ENCODE data around the gene ZNF578. TPM values are rescaled to one million over a fixed set of nuclear protein-coding genes. Genes with fewer than 3 reads are reported as not detected.
"Not testable (repeated sequence)": the region's sequence is repeated elsewhere in the genome, so short reads cannot be mapped to it uniquely, and the experiment has no call there.

ZNF578 gene
- total and polyA plus RNA-seq, 2 donors (not counting 1 experiment from before 2014, with no cell fraction given) = 1.8 to 9.6 TPM

DNA sequence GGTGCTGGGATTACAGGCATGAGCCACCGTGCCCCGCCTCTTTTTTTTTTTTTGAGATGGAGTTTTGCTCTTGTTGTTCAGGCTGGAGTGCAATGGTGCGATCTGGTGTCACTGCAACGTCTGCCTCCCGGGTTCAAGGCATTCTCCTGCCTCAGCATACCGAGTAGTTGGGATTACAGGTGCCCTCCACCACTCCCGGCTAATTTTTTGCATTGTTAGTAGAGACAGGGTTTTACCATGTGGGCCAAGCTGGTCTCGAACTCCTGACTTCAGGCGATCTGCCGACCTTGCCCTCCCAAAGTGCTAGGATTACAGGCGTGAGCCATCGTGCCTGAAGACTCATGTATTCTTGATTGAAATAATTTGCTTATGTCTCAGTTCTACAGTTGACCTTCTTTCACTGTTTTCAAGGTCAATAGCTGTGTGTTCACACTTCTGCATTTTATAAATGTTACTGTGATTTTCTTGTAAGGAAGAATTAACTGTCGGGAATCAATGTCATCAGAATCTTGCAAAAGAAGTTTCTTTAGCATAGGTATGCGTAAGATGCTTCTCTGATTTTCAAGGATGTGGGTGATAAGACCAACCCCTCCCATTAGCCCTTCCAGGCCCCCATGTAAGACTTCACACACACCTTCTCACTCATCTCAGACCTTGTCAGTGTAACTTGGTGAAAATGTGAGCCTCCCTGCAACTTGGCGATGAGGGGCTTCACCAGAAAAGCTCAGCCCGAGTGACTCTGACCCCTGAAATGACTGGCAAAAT is 104.1 kb downstream of the ZNF578 start:
- Histone ChIP-seq H3K4me3 (replicated peaks in 1 of 4; ENCODE audit: control extremely low read depth in 1 of 4, insufficient read depth in 1 of 4, low read depth in 3 of 4, low read length in 4 of 4) (no peak overlapping the region), H3K79me2 (ENCODE audit: control insufficient read depth, insufficient read depth, low read length) (no peaks in the 10 kb centered on the region), H4K20me1 (ENCODE audit: control insufficient read depth, extremely low read depth, insufficient read depth, low read length) (no peaks in the 10 kb centered on the region), H3K27me3 (ENCODE audit: control insufficient read depth, insufficient read depth, low read length) (no peaks in the 10 kb centered on the region), H3K27ac (ENCODE audit: insufficient read depth, low read length) (no peak overlapping the region), H3K9ac (ENCODE audit: insufficient read depth, low read length) (no peak overlapping the region), H3K4me2 (ENCODE audit: extremely low read depth, insufficient read depth, low read length) (no peak overlapping the region), H2AFZ (ENCODE audit: low read length) (no peak overlapping the region), H3K9me3 (ENCODE audit: control insufficient read depth, insufficient read depth, low read depth, low read length) (peaks cover 9% of the 10 kb centered on the region), H3K36me3 (ENCODE audit: control insufficient read depth, insufficient read depth, low read length) (peaks cover 8% of the 10 kb centered on the region), H3K4me1 (ENCODE audit: control insufficient read depth, extremely low read depth, insufficient read depth, low read length) (no peaks in the 10 kb centered on the region)
- TF ChIP-seq, protein P1, sequence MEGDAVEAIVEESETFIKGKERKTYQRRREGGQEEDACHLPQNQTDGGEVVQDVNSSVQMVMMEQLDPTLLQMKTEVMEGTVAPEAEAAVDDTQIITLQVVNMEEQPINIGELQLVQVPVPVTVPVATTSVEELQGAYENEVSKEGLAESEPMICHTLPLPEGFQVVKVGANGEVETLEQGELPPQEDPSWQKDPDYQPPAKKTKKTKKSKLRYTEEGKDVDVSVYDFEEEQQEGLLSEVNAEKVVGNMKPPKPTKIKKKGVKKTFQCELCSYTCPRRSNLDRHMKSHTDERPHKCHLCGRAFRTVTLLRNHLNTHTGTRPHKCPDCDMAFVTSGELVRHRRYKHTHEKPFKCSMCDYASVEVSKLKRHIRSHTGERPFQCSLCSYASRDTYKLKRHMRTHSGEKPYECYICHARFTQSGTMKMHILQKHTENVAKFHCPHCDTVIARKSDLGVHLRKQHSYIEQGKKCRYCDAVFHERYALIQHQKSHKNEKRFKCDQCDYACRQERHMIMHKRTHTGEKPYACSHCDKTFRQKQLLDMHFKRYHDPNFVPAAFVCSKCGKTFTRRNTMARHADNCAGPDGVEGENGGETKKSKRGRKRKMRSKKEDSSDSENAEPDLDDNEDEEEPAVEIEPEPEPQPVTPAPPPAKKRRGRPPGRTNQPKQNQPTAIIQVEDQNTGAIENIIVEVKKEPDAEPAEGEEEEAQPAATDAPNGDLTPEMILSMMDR (conservative IDR thresholded peaks at IDR 0.05 in 1 of 2, IDR thresholded peaks at IDR 0.05 in 1 of 2; ENCODE audit: low read depth in 1 of 2, low read length in 2 of 2) = no peak
- TF ChIP-seq EZH2 (IDR thresholded peaks at IDR 0.05; ENCODE audit: low read length, missing control alignments) = no peak
- DNase-seq (ENCODE audit: low read depth in 2 of 2) = no peak

DNA sequence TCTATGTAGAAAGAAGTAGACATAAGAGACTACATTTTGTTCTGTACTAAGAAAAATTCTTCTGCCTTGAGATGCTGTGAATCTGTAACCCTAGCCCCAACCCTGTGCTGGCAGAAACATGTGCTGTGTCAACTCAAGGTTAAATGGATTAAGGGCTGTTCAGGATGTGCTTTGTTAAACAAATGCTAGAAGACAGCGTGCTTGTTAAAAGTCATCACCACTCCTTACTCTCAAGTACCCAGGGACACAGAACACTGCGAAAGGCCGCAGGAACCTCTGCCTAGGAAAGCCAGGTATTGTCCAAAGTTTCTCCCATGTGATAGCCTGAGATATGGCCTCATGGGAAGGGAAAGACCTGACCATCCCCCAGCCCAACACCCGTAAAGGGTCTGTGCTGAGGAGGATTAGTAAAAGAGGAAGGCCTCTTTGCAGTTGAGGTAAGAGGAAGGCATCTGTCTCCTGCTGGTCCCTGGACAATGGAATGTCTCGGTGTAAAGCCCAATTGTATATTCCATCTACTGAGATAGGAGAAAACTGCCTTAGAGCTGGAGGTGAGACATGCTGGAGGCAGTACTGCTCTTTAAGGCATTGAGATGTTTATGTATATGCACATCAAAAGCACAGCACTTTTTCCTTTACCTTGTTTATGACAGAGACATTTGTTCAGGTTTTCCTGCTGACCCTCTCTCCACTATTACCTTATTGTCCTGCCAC is 105.5 kb downstream of the ZNF578 start:
- H3K4me3 ChIP-seq (replicated peaks in 1 of 4; ENCODE audit: control extremely low read depth in 1 of 4, insufficient read depth in 1 of 4, low read depth in 3 of 4, low read length in 4 of 4); H3K79me2 ChIP-seq (ENCODE audit: control insufficient read depth, insufficient read depth, low read length); H3K9ac ChIP-seq (ENCODE audit: insufficient read depth, low read length); DNase-seq (ENCODE audit: low read depth in 2 of 2); H3K4me1 ChIP-seq (ENCODE audit: control insufficient read depth, extremely low read depth, insufficient read depth, low read length); H3K9me3 ChIP-seq (ENCODE audit: control insufficient read depth, insufficient read depth, low read depth, low read length); H3K4me2 ChIP-seq (ENCODE audit: extremely low read depth, insufficient read depth, low read length); H3K27me3 ChIP-seq (ENCODE audit: control insufficient read depth, insufficient read depth, low read length); H3K36me3 ChIP-seq (ENCODE audit: control insufficient read depth, insufficient read depth, low read length); H3K27ac ChIP-seq (ENCODE audit: insufficient read depth, low read length); H2AFZ ChIP-seq (ENCODE audit: low read length); H4K20me1 ChIP-seq (ENCODE audit: control insufficient read depth, extremely low read depth, insufficient read depth, low read length): not testable (repeated sequence)

DNA sequence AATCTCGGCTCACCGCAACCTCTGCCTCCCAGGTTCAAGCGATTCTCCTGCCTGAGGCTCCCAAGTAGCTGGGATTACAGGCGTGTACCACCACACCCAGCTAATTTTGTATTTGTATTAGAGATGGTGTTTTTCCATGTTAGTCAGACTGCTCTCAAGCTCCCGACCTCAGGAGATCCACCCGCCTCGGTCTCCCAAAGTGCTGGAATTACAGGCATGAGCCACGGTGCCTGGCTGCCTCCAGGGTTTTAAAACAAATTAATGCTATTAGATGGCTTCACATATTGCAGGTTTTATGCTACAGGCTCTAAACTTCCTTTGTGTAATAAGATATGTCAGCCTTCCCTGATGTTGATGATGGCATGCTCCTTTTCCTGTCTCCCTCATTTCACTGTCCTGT is 108.3 kb downstream of the ZNF578 start:
- H3K27ac ChIP-seq (ENCODE audit: insufficient read depth, low read length); H3K9me3 ChIP-seq (ENCODE audit: control insufficient read depth, insufficient read depth, low read depth, low read length); H3K4me3 ChIP-seq (replicated peaks in 1 of 4; ENCODE audit: control extremely low read depth in 1 of 4, insufficient read depth in 1 of 4, low read depth in 3 of 4, low read length in 4 of 4); H3K79me2 ChIP-seq (ENCODE audit: control insufficient read depth, insufficient read depth, low read length); H3K27me3 ChIP-seq (ENCODE audit: control insufficient read depth, insufficient read depth, low read length); H4K20me1 ChIP-seq (ENCODE audit: control insufficient read depth, extremely low read depth, insufficient read depth, low read length); H3K4me1 ChIP-seq (ENCODE audit: control insufficient read depth, extremely low read depth, insufficient read depth, low read length); H3K4me2 ChIP-seq (ENCODE audit: extremely low read depth, insufficient read depth, low read length); H3K36me3 ChIP-seq (ENCODE audit: control insufficient read depth, insufficient read depth, low read length); H2AFZ ChIP-seq (ENCODE audit: low read length); H3K9ac ChIP-seq (ENCODE audit: insufficient read depth, low read length); DNase-seq (ENCODE audit: low read depth in 2 of 2): not testable (repeated sequence)

Other genes starting within 250 kb of the ZNF578 start
- 11.6 and 13.7 TPM in 2 replicates for gene ZNF766, start 184.0 kb upstream of the ZNF578 start, total RNA-seq
- gene ZNF766, start 184.0 kb upstream of the ZNF578 start, polyA plus RNA-seq = 8.7 and 13.4 TPM in 2 replicates
- gene ZNF480, start 156.4 kb upstream of the ZNF578 start, total RNA-seq = 4.9 and 5.9 TPM in 2 replicates
- 7.6 and 7.7 TPM in 2 replicates for gene ZNF480, start 156.4 kb upstream of the ZNF578 start, polyA plus RNA-seq
- gene ZNF610, start 117.3 kb upstream of the ZNF578 start, total RNA-seq = 3.3 and 5.3 TPM in 2 replicates
- gene ZNF610, start 117.3 kb upstream of the ZNF578 start, polyA plus RNA-seq = 1.8 and 3.0 TPM in 2 replicates
- 24.8 and 25.9 TPM in 2 replicates for gene ZNF880, start 83.6 kb upstream of the ZNF578 start, total RNA-seq
- gene ZNF880, start 83.6 kb upstream of the ZNF578 start, polyA plus RNA-seq = 21.8 and 36.5 TPM in 2 replicates
- gene ZNF528, start 55.7 kb upstream of the ZNF578 start, total RNA-seq = 21.3 and 32.2 TPM in 2 replicates
- 13.6 and 22.9 TPM in 2 replicates for gene ZNF528, start 55.7 kb upstream of the ZNF578 start, polyA plus RNA-seq
- gene ZNF534, start 24.4 kb upstream of the ZNF578 start, total RNA-seq = under 0.01 and 0.17 TPM in 2 replicates
- gene ZNF534, start 24.4 kb upstream of the ZNF578 start, polyA plus RNA-seq = 0.05 and 0.06 TPM in 2 replicates
- gene ZNF808, start 74.1 kb downstream of the ZNF578 start, total RNA-seq = 17.7 and 23.1 TPM in 2 replicates
- 6.0 and 6.1 TPM in 2 replicates for gene ZNF808, start 74.1 kb downstream of the ZNF578 start, polyA plus RNA-seq
- gene ZNF701, start 116.7 kb downstream of the ZNF578 start, total RNA-seq = 12.6 and 18.8 TPM in 2 replicates
- 5.7 and 6.8 TPM in 2 replicates for gene ZNF701, start 116.7 kb downstream of the ZNF578 start, polyA plus RNA-seq
- gene ZNF83, start 184.8 kb downstream of the ZNF578 start, total RNA-seq = 47.0 and 60.6 TPM in 2 replicates
- 21.1 and 27.2 TPM in 2 replicates for gene ZNF83, start 184.8 kb downstream of the ZNF578 start, polyA plus RNA-seq